HCT116 (cell line): ENCODE results near the gene ACOX3. TPM values are rescaled to one million over a fixed set of nuclear protein-coding genes. Genes with fewer than 3 reads are reported as not detected.

Source experiments
- ATAC-seq: fragments of 200-7000 bp; cut with Tn5 transposase; 2 replicates; pipeline ENCODE4 v1.9.1; 2020; ENCODE audit warnings: mild to moderate bottlenecking, moderate library complexity
- BruUV-seq: library from RNA; stranded (reverse); fragments of 400-500 nt; replicated peaks from 2 replicates; lab custom pipeline; 2021; lab: Mats Ljungman, UMichigan
- CTCF ChIA-PET: fragments of 300-600 bp; sonication (Branson Sonifier 250); formaldehyde crosslinking; loops from one replicate; lab custom pipeline; 2021; ENCODE audit warnings: antibody characterized with exemption; lab: Charles Lee
- POLR2A ChIA-PET: fragments of 300-600, 350-600 bp; sonication (Branson Sonifier 250); formaldehyde crosslinking; loops from one replicate; lab custom pipeline; 2021; ENCODE audit warnings: antibody characterized with exemption; lab: Charles Lee
- RAD21 ChIA-PET, 2 experiments: fragments of 300-600 bp; sonication (Branson Sonifier 250); formaldehyde crosslinking; loops; one replicate each; lab custom pipeline; 2023; ENCODE audit warnings: low total read pairs in 2 of 2; ENCODE audit not compliant: uncharacterized antibody in 2 of 2, unreplicated experiment in 2 of 2, low non-redundant PET in 1 of 2; lab: Charles Lee
- DNase-seq: peaks from one replicate; pipeline ENCODE4 v3.0.0-alpha.2; 2010; ENCODE audit warnings: low read depth, low spot score
- H2AFZ ChIP-seq: fragments of 200-600 bp; shearing (Covaris generic), sonication (generic); 2 replicates; pipeline ENCODE4 v1.6.1; 2017; ENCODE audit warnings: low read depth, mixed run types, mixed read lengths, antibody characterized with exemption, low read length; ENCODE audit not compliant: poor library complexity, severe bottlenecking
- H3K27ac ChIP-seq: 2 replicates; pipeline ENCODE4 v1.5.1; 2012; ENCODE audit warnings: low read depth, low read length
- H3K27me3 ChIP-seq: fragments of 200-600 bp; sonication (generic); 2 replicates; pipeline ENCODE4 v1.6.1; 2016; ENCODE audit warnings: mixed run types, low read length, mixed read lengths; ENCODE audit not compliant: insufficient read depth
- H3K36me3 ChIP-seq, 2 experiments: fragments of 200-500 bp in 1 of 2; fragments of 200-600 bp in 1 of 2; sonication (Bioruptor generic) in 1 of 2; sonication (generic) in 1 of 2; 2 replicates each; pipeline versions ENCODE4 v1.5.1 to v1.6.1; 2014 to 2016; ENCODE audit warnings: low read length in 2 of 2, inconsistent platforms in 1 of 2, mixed read lengths in 1 of 2, mixed run types in 1 of 2; ENCODE audit not compliant: insufficient read depth in 2 of 2, control insufficient read depth in 1 of 2
- H3K4me1 ChIP-seq, 2 experiments: fragments of 200-600 bp in 1 of 2; sonication (generic) in 1 of 2; 2 replicates each; pipeline versions ENCODE4 v1.5.1 to v1.6.1; 2012 to 2017; ENCODE audit warnings: low read length in 2 of 2, inconsistent platforms in 1 of 2, mild to moderate bottlenecking in 1 of 2, mixed read lengths in 1 of 2, mixed run types in 1 of 2, moderate library complexity in 1 of 2; ENCODE audit not compliant: insufficient read depth in 2 of 2, control insufficient read depth in 1 of 2
- H3K4me2 ChIP-seq: fragments of 200-600 bp; sonication (generic); 2 replicates; pipeline ENCODE4 v1.6.1; 2017; ENCODE audit warnings: mixed run types, low read length, mixed read lengths
- H3K4me3 ChIP-seq, 2 experiments: fragments of 200-600 bp in 1 of 2; sonication (generic) in 1 of 2; replicated peaks in 1 of 2; 2 replicates each; pipeline ENCODE4 v1.5.1; 2011 to 2016; ENCODE audit warnings: low read length in 2 of 2, control low read depth in 1 of 2, low read depth in 1 of 2, mild to moderate bottlenecking in 1 of 2, mixed read lengths in 1 of 2, mixed run types in 1 of 2
- H3K79me2 ChIP-seq: fragments of 200-600 bp; sonication (generic); 2 replicates; pipeline ENCODE4 v1.6.1; 2017; ENCODE audit warnings: mild to moderate bottlenecking, mixed run types, low read length, moderate library complexity, mixed read lengths; ENCODE audit not compliant: insufficient read depth
- H3K9ac ChIP-seq: fragments of 200-600 bp; sonication (generic); 2 replicates; pipeline ENCODE4 v1.6.1; 2016; ENCODE audit warnings: low read length, mixed read lengths
- H3K9me2 ChIP-seq: fragments of 200-600 bp; sonication (generic), shearing (Covaris generic); 2 replicates; pipeline ENCODE4 v1.6.1; 2017; ENCODE audit warnings: mixed run types, mild to moderate bottlenecking, moderate library complexity; ENCODE audit not compliant: insufficient read depth
- H3K9me3 ChIP-seq, 2 experiments: fragments of 200-500 bp in 1 of 2; fragments of 200-600 bp in 1 of 2; sonication (Bioruptor generic) in 1 of 2; sonication (generic) in 1 of 2; 2 replicates each; pipeline ENCODE4 v1.6.1; 2014 to 2017; ENCODE audit warnings: low read length in 2 of 2, mixed read lengths in 2 of 2, inconsistent platforms in 1 of 2, low read depth in 1 of 2, mild to moderate bottlenecking in 1 of 2, mixed run types in 1 of 2, moderate library complexity in 1 of 2; ENCODE audit not compliant: control insufficient read depth in 1 of 2, insufficient read depth in 1 of 2
- H4K20me1 ChIP-seq: fragments of 200-600 bp; sonication (generic), shearing (Covaris generic); 2 replicates; pipeline ENCODE4 v1.6.1; 2017; ENCODE audit warnings: mixed run types, mild to moderate bottlenecking, moderate library complexity; ENCODE audit not compliant: insufficient read depth
- ATF3 ChIP-seq: IDR thresholded peaks from 2 replicates; pipeline ENCODE4 v1.6.1; 2012
- CEBPB ChIP-seq: IDR thresholded peaks from 2 replicates; pipeline ENCODE4 v1.6.1; 2012; ENCODE audit warnings: low read depth
- CTCF ChIP-seq, 3 experiments: fragments of 200-600 bp in 1 of 3; sonication (generic) in 1 of 3; IDR thresholded peaks in 2 of 3; conservative IDR thresholded peaks in 1 of 3; 2 replicates each; pipeline ENCODE4 v1.5.1; 2012 to 2017; ENCODE audit warnings: low read depth in 2 of 3, low read length in 2 of 3, antibody characterized with exemption in 1 of 3, borderline replicate concordance in 1 of 3, control low read depth in 1 of 3, mild to moderate bottlenecking in 1 of 3, mixed read lengths in 1 of 3, mixed run types in 1 of 3, moderate library complexity in 1 of 3; ENCODE audit not compliant: insufficient read depth in 1 of 3
- EGR1 ChIP-seq: IDR thresholded peaks from 2 replicates; pipeline ENCODE4 v1.6.1; 2012; ENCODE audit warnings: low read depth
- POLR2A ChIP-seq: IDR thresholded peaks from 2 replicates; pipeline ENCODE4 v1.7.0; 2011; ENCODE audit warnings: borderline replicate concordance; ENCODE audit not compliant: insufficient read depth, insufficient read length; ENCODE audit errors: extremely low read depth
- POLR2AphosphoS5 ChIP-seq: IDR thresholded peaks from 2 replicates; pipeline ENCODE4 v1.6.1; 2011; ENCODE audit warnings: mild to moderate bottlenecking, low read depth, low read length, moderate library complexity
- RAD21 ChIP-seq: IDR thresholded peaks from 2 replicates; pipeline ENCODE4 v1.6.1; 2012; ENCODE audit warnings: low read depth, mild to moderate bottlenecking
- REST ChIP-seq: IDR thresholded peaks from 2 replicates; pipeline ENCODE4 v1.6.1; 2012; ENCODE audit warnings: low read depth
- SRF ChIP-seq: IDR thresholded peaks from 2 replicates; pipeline ENCODE4 v1.6.1; 2012; ENCODE audit warnings: low read depth
- YY1 ChIP-seq: IDR thresholded peaks from 2 replicates; pipeline ENCODE4 v1.6.1; 2011; ENCODE audit warnings: low read length, low read depth, moderate library complexity, mild to moderate bottlenecking; ENCODE audit not compliant: insufficient replicate concordance; ENCODE audit errors: extremely low read depth
- ZNF274 ChIP-seq: fragments of 200-500 bp; sonication (Bioruptor generic); IDR thresholded peaks from 2 replicates; pipeline ENCODE4 v1.6.1; 2014; ENCODE audit warnings: mild to moderate bottlenecking, low read depth, low read length, inconsistent platforms
- intact Hi-C: fragments of 100-400 bp; cut with micrococcal nuclease; formaldehyde crosslinking; loops from 2 replicates; pipeline ENCODE4 v1.10.0; 2022
- total RNA-seq: library from RNA; stranded (reverse); gene quantifications from one replicate; pipeline ENCODE4 v1.2.1, GENCODE V29; 2021; ENCODE audit not compliant: unreplicated experiment

ACOX3 gene
- total RNA-seq, 1 experiment from 2014 or later: 16.9 TPM

- ChIA-PET POLR2A (no interaction called here), RAD21 (no interaction called here), CTCF (no interaction called here)
- no peaks in the 10 kb centered on the region for H3K9me3 ChIP-seq
- ATAC-seq: no peak
- no peak overlapping the region for H3K27ac ChIP-seq
- no peaks in the 10 kb centered on the region for H3K36me3 ChIP-seq
- H2AFZ ChIP-seq: no peak overlapping the region
- no peaks in the 10 kb centered on the region for H3K4me1 ChIP-seq
- no TSS peak for BruUV-seq
- no peaks in the 10 kb centered on the region for H3K79me2 ChIP-seq
- no peaks in the 10 kb centered on the region for H4K20me1 ChIP-seq
- H3K4me2 ChIP-seq: no peak overlapping the region
- DNase-seq: no peak
- TF ChIP-seq RAD21 (no peak), YY1 (no peak), EGR1 (no peak), CEBPB (no peak), REST (no peak), POLR2AphosphoS5 (no peak), ZNF274 (no peak), SRF (no peak), POLR2A (no peak), CTCF (IDR thresholded peaks at IDR 0.05 in 2 of 3, conservative IDR thresholded peaks at IDR 0.05 in 1 of 3; ENCODE audit: borderline replicate concordance in 1 of 3, insufficient read depth in 1 of 3, low read depth in 2 of 3, low read length in 2 of 3) (no peak), ATF3 (no peak)
- H3K9me2 ChIP-seq: no peaks in the 10 kb centered on the region
- no peak overlapping the region for H3K9ac ChIP-seq
- intact Hi-C loops: no loop called here
- H3K4me3 ChIP-seq: no peak overlapping the region
- H3K27me3 ChIP-seq: no peaks in the 10 kb centered on the region
These were observed 115.8 kb downstream of the ACOX3 start for GRCh38 chr4:8324640-8325239.
